ENCODE measurements around the gene GRIN2C. TPM values are rescaled to one million over a fixed set of nuclear protein-coding genes. Genes with fewer than 3 reads are reported as not detected.

The GRIN2C gene
- total RNA-seq, 1 donor: under 0.01 TPM

GRCh38 chr17:74798239-74798707 lies 61.4 kb downstream of the GRIN2C start:
- DNase-seq (ENCODE audit: low read depth): peak; percentile 53
- no peak for TF ChIP-seq CTCF (IDR thresholded peaks at IDR 0.05; ENCODE audit: insufficient read depth, low read depth, low read length)
- no peak overlapping the region for H3K4me3 ChIP-seq (ENCODE audit: low read depth, low read length)

GRCh38 chr17:74797824-74798223 lies 61.9 kb downstream of the GRIN2C start:
- DNase-seq (ENCODE audit: low read depth): no peak
- H3K4me3 ChIP-seq (ENCODE audit: low read depth, low read length): no peak overlapping the region
- no peak for TF ChIP-seq CTCF (IDR thresholded peaks at IDR 0.05; ENCODE audit: insufficient read depth, low read depth, low read length)

- no peak overlapping the region for H3K4me3 ChIP-seq (ENCODE audit: low read depth, low read length)
- no peak for TF ChIP-seq CTCF (IDR thresholded peaks at IDR 0.05; ENCODE audit: insufficient read depth, low read depth, low read length)
- DNase-seq (ENCODE audit: low read depth): no peak
Observed at GRCh38 chr17:74796866-74797265, 62.8 kb downstream of the GRIN2C start.

- no peak for TF ChIP-seq CTCF (IDR thresholded peaks at IDR 0.05; ENCODE audit: insufficient read depth, low read depth, low read length)
- no peak for DNase-seq (ENCODE audit: low read depth)
- H3K4me3 ChIP-seq (ENCODE audit: low read depth, low read length): no peak overlapping the region
Observed at GRCh38 chr17:74796211-74796610, 63.5 kb downstream of the GRIN2C start.

- H3K4me3 ChIP-seq (ENCODE audit: low read depth, low read length): no peak overlapping the region
- no peak for DNase-seq (ENCODE audit: low read depth)
- no peak for TF ChIP-seq CTCF (IDR thresholded peaks at IDR 0.05; ENCODE audit: insufficient read depth, low read depth, low read length)
Observed at GRCh38 chr17:74795327-74796020, 64.2 kb downstream of the GRIN2C start.

GRCh38 chr17:74792586-74793105 lies 67.0 kb downstream of the GRIN2C start:
- DNase-seq (ENCODE audit: low read depth): no peak
- TF ChIP-seq CTCF (IDR thresholded peaks at IDR 0.05; ENCODE audit: insufficient read depth, low read depth, low read length): no peak
- no peak overlapping the region for H3K4me3 ChIP-seq (ENCODE audit: low read depth, low read length)

Other genes with a start within 250 kb of the GRIN2C start
- gene CD300E, start 236.1 kb downstream of the GRIN2C start, total RNA-seq: not detected in 2 replicates
- gene CD300LF, start 147.0 kb downstream of the GRIN2C start, total RNA-seq: not detected in 2 replicates
- 0.32 TPM in 1 of 2 replicates, not detected in the other for gene RAB37, start 122.6 kb downstream of the GRIN2C start, total RNA-seq
- gene NHERF1, start 111.3 kb downstream of the GRIN2C start, total RNA-seq: 18.0 and 20.7 TPM in 2 replicates
- gene NAT9, start 83.5 kb downstream of the GRIN2C start, total RNA-seq: 32.0 and 34.8 TPM in 2 replicates
- 19.6 and 20.7 TPM in 2 replicates for gene FDXR, start 13.1 kb upstream of the GRIN2C start, total RNA-seq
- not detected in 2 replicates for gene FADS6, start 33.7 kb upstream of the GRIN2C start, total RNA-seq
- gene USH1G, start 63.4 kb upstream of the GRIN2C start, total RNA-seq: not detected in 2 replicates
- not detected in 2 replicates for gene OTOP2, start 64.4 kb upstream of the GRIN2C start, total RNA-seq
- gene OTOP3, start 76.0 kb upstream of the GRIN2C start, total RNA-seq: not detected in 2 replicates
- 3.5 and 4.3 TPM in 2 replicates for gene HID1, start 112.9 kb upstream of the GRIN2C start, total RNA-seq
- gene CDR2L, start 127.7 kb upstream of the GRIN2C start, total RNA-seq: 26.8 and 31.9 TPM in 2 replicates
- gene MRPL58, start 152.8 kb upstream of the GRIN2C start, total RNA-seq: 23.7 and 30.6 TPM in 2 replicates
- 275 and 323 TPM in 2 replicates for gene ATP5PD, start 187.1 kb upstream of the GRIN2C start, total RNA-seq
- 16.4 and 22.5 TPM in 2 replicates for gene KCTD2, start 187.3 kb upstream of the GRIN2C start, total RNA-seq
- 5.6 and 6.4 TPM in 2 replicates for gene SLC16A5, start 228.1 kb upstream of the GRIN2C start, total RNA-seq